Measurements from ENCODE around the gene CCDC71.

Gene CCDC71

GRCh38 chr3:49166752-49167556, 823 bp upstream of the CCDC71 start:
- no peak for DNase-seq

- DNase-seq: no peak
Observed at GRCh38 chr3:49164983-49165720, 979 bp downstream of the CCDC71 start.

- no peak for DNase-seq
Observed at GRCh38 chr3:49163609-49164008, 2.5 kb downstream of the CCDC71 start.

- DNase-seq: no peak
Observed at GRCh38 chr3:49162751-49163419, 3.2 kb downstream of the CCDC71 start.

- DNase-seq: no peak
Observed at GRCh38 chr3:49161808-49162530, 4.2 kb downstream of the CCDC71 start.

- DNase-seq: no peak
Observed at GRCh38 chr3:49161197-49161596, 4.9 kb downstream of the CCDC71 start.

- no peak for DNase-seq
Observed at GRCh38 chr3:49158792-49159191, 7.3 kb downstream of the CCDC71 start.

GRCh38 chr3:49158103-49158709, 7.9 kb downstream of the CCDC71 start:
- DNase-seq: no peak

- no peak for DNase-seq
Observed at GRCh38 chr3:49157289-49157688, 8.8 kb downstream of the CCDC71 start.

- no peak for DNase-seq
Observed at GRCh38 chr3:49153349-49153912, 12.7 kb downstream of the CCDC71 start.

GRCh38 chr3:49151610-49152009, 14.5 kb downstream of the CCDC71 start:
- DNase-seq: no peak

GRCh38 chr3:49148159-49148558, 18.0 kb downstream of the CCDC71 start:
- no peak for DNase-seq

GRCh38 chr3:49140080-49140479, 26.1 kb downstream of the CCDC71 start:
- DNase-seq: no peak

- DNase-seq: no peak
Observed at GRCh38 chr3:49135499-49135898, 30.6 kb downstream of the CCDC71 start.

GRCh38 chr3:49134471-49135265, 31.5 kb downstream of the CCDC71 start:
- no peak for DNase-seq

GRCh38 chr3:49133226-49133951, 32.7 kb downstream of the CCDC71 start:
- peak; percentile 52 for DNase-seq

GRCh38 chr3:49132437-49133225, 33.5 kb downstream of the CCDC71 start, which contains the start of gene LAMB2:
LAMB2 (minus strand) TSS chr3:49133050; CDS start chr3:49132867, 183 bp downstream.
- DNase-seq: peak; percentile 4

- no peak for DNase-seq
Observed at GRCh38 chr3:49132073-49132436, 34.1 kb downstream of the CCDC71 start.

- DNase-seq: no peak
Observed at GRCh38 chr3:49131576-49131975, 34.6 kb downstream of the CCDC71 start.

- no peak for DNase-seq
Observed at GRCh38 chr3:49131040-49131439, 35.1 kb downstream of the CCDC71 start.

Data from NCI-H510A (cell line).